HG02759 (cell line): ENCODE measurements around the gene HEPHL1.

Experiments used
- ATAC-seq: cut with Tn5 transposase; IDR thresholded peaks from one replicate; pipeline ENCODE4 v1.9.1; 2021; ENCODE audit warnings: mild to moderate bottlenecking, moderate library complexity; ENCODE audit not compliant: unreplicated experiment

The HEPHL1 gene

DNA sequence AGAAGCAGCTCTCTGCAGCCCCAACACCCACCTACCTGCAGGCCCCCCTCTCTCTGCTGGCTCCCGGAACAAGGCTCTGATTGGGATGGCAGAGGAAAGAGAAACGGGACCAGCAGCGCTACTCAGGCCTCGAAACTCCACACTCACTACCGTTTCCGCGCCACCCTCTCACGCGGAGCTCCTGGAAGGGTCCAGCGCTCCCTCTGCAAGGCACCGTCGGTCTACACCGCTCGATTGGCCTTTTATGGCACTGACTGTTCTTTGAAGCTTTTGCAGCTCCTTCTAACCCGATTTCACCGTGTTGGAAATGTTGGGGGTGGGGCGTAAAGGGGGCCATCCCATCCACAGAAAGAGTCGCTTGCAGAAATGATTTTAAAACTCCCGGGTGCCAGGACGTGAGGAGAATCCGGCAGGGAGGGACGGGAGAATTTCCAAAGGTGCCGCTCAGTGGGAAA is 107.2 kb downstream of the HEPHL1 start:
- ATAC-seq = peak; percentile 23

DNA sequence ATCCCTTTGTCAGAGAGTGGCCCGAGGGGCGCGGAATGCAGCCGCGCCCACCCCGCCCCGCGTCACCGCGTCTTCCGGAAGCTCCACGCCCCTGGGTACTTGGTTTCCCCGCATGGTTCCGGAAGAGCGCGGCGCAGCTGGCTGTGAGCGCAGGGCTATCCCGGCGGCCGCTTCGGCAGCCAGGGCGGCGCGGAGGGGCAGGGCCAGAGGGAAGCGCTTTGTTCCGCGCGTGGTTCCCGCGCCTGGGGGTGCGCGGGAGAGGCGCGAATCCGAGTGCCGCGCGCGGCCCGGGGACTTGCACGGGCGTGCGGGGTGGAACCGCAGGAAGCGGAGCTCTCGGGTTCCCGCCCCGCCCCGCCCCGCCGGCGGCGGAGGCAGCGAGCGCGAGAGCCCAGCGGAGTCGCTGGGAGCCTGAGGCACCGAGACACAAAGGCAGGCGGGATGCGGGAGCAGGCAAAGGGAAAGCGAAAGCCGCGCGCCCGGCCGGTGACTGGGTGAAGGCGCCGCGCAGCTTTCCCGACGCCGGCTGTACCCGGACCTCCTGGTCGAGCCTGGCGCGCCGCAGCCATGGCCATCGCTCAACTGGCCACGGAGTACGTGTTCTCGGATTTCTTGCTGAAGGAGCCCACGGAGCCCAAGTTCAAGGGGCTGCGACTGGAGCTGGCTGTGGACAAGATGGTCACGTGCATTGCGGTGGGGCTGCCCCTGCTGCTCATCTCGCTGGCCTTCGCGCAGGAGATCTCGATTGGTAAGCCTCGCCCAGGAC is 107.8 kb downstream of the HEPHL1 start, which contains the start of gene PANX1:
PANX1 (plus strand) TSS at position 96 of the 766 bp plus-strand sequence; CDS start at position 568, 472 bp downstream.
- peak; percentile 87 for ATAC-seq

DNA sequence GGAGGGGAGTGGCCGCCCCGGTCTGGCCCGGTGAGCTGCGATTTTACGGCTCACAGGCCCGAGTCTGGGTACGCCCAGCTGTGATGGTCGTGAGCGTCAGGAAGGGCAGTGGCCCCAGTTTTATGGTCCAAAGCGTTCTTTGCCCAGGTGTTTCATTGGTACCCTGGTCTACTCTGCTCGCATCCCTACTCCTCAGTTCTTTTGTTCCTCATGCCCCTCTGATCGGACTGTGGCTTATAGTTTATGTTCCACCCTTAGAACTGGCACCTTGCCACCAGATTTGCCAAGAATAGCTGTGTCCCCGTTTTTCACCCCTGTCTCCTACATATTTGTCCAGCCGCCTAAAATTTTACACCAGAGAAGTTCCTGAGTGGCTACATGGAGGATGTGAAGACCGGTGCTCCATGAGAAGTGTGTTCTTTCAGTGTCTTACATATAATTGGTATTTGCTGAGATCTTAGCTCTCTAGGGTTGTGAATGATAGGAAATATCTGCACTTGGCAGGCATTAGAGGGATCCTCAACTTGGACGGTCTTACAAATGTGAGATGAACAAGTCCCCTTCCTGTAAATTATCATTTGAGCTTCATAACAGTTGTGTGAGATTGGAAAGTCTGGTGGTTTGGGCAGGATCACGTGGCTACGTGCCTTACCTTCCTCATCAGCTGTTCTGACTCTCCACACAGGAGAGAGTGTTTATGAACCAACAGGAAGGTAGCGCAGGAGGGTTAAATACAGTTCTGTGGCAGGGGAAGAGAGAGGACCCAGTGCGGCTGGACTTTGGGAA is 108.6 kb downstream of the HEPHL1 start:
- no peak for ATAC-seq

DNA sequence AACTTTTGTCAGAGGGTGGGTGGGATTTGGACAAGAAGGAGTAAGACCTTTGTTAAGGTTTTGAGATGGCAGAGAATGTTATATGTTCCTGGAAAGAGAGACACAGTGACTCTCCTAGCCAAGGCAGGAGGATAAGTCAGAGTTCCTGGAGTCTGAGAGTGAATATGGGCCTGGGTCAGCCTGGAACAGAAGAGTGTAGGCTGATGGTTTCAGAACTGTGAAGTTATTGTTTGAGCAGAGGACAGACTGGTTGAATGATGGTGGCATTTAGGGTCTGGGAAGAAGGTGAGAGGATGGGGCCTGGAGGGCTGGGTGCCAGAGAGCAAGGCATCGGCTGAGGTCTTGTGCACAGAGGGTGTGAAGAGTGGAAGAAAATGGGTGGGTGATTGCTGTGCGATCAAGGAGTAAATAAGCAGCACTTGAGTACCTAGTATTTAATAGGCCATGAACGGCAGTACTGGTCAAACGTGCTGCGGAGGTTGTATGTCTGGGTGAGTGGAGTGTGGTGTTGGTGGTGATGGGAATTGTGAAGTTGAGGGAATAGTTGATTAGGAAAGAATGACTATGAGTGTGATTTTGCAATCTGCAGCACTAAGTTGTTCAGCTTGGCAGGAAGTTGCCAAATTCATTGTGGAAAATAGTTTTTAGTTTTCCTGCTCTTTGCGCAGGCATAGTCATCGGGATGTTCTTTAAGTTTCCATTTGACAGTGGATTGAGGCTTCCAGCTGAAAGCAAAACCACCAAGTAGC is 109.3 kb downstream of the HEPHL1 start:
- no peak for ATAC-seq

DNA sequence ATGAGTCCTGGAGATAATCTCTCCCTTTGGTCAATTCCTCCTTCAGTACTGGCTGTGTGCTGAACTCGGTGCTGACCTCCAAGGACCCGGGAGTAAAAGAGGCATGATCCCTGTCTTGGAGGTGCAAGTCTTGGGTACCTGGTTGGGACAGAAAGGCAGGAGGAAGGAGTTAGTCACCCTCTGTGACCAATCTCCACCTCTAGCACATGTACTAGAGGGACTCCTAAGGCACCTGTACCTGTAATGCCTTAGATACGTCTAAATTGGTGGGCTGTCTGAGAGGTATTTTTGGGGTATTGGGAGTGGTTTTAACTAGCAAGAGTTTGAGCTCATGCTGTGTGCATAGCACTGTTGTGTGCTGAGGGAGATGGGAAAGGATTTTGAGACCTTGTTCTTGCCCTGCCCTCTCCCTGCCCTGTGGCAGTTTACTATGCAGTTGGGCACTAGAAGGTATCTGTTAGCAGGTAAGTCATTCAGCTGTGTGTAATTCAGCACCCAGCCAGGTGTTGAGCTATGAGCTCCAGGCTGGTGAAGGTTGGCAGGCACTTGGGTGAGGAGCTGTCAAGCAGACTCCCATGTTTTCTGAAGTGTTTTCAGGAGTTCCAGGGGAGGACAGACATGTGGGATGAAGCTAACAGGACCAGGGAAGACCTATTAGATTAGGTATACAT is 110.0 kb downstream of the HEPHL1 start:
- no peak for ATAC-seq

DNA sequence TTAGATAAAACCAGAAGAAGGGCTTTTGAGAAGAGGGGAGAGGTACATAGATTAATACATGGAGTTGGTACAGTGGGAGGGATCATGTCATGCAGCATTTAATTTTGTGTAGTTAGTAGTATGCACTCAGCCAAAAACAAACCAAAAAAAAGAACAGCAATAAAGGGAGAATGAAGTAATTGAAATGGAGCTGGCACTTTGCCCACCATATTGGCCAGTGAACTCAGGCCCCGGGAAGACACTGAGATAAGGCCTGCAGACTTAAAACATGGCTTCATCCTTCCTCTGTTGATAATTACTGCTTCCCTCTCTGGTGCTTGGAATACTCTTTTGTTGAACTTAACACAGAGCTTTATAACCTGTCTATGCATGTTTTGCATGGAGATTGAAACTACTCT is 110.6 kb downstream of the HEPHL1 start:
- no peak for ATAC-seq

DNA sequence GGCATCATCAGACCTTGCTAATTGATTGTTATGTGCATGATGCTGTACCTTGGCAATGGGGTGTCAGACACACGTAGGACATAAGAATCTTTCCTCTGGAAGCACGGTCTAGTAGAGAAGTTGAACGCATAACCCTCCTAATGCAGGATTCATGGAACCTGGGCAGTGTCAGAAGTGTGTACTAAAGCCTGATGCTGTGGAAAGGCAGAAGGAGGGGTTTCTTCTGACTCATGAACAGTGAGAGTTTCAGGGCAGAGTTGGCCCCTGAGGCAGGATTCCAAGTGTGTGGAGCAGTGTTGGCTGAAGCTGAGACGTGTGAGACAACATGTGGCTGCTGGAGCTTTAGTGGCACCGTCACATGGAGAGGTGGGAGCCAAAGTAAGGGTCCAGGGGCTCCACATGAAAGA is 111.0 kb downstream of the HEPHL1 start:
- no peak for ATAC-seq

DNA sequence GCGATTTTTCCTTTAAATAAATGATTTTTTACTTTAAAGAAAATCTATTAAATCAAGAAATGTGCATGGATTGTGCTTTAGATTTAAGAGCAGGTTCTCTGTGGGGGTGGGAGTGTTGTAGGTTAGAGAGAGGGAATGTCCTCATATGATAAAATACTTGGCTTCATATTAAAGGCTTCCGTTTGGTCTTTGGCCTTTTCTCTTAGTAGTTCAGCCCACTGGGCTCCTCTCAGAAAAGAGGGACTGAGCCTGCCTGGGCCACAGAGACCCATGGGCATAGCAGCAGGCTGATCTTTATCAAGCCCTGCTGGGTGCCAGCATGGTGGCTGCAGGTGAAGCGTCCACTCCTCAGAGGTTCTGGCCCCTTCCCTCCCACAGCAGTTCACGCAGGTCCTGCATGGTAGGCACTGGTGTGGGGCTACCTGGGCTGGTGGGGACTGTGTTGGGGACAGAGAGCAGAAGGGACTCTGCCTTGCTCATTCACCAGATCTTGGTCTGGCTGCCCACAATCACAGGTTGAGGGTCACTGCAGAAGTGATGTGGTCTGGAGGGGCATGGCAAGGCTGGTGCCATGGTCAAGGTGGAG is 111.8 kb downstream of the HEPHL1 start:
- no peak for ATAC-seq

DNA sequence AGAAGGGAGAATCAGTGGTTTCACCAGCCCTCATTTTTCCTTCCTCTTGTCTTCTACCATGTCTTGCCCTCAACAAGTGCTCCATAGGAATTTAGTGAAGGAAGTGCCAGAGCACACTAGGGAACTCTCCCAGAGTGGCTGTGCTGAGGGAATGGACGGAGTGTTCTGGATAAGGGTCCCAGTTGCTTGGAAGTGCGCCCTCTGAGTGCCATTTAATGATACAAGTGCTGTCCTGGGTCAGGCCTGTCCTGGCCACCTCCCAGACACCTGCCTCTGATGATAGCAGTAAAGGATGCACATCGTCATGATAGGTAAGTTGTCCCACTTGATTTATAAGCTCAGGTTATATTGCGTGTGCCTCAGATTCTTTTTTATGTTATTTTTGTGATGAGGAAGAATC is 112.6 kb downstream of the HEPHL1 start:
- ATAC-seq = no peak

DNA sequence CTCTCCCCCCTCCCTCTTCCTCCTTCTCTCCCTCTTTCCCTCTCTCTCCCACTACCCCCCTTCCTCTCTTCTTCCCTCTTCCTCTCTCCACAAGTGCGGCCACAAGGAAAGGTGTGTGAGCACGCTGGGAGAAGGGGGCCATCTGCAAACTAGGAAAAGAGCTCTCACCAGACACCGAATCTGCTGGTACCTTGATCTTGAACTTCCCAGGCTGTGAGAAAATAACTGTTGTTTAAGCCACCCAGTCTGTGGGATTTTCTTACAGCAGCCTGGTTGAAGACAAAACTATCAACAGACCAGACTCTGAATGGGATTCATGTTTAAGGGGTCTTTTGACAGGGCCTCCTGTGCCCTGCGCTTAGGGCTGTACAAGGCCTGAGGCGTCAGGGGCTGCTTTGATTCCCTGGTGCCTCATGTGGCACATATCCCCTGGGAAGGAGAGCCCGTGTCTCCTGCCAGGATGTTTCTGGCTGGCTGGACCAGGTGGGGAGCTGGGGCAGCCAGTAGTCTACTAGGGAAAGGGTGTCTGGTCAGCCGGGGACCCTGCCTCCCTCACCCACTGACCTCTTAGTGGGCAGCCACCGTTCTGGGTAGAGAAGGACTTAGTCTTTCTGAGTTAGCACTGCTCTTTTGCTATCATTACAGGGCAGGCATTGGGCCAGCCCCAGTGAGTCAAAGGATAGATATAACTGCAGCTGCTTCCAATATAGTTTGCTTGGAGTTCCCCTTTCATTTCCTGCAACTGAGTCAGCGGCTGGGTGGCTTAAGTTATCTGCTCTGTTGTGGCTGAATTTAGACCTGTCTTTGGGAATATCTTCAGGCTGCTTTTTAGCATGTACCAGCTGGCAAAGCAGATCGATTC is 113.7 kb downstream of the HEPHL1 start:
- peak; percentile 65 for ATAC-seq

DNA sequence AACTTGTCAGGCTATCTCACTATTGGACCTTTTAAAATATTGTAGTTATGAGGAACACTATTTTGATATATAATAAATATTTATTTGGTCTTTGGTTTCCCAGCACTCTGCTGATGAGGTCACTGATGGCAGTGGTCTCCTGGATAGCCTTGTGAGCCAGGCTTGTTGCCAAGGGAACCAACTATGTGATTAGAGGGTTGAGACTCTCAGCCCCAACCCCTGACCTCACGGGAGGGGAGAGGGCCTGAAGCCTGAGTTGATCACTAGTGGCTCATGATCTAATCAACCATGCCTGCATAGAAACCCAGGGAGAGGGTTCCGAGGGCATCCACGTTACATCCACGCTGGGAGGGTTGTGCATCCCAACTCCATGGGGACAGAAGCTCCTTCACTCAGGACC is 118.3 kb downstream of the HEPHL1 start:
- ATAC-seq = no peak

DNA sequence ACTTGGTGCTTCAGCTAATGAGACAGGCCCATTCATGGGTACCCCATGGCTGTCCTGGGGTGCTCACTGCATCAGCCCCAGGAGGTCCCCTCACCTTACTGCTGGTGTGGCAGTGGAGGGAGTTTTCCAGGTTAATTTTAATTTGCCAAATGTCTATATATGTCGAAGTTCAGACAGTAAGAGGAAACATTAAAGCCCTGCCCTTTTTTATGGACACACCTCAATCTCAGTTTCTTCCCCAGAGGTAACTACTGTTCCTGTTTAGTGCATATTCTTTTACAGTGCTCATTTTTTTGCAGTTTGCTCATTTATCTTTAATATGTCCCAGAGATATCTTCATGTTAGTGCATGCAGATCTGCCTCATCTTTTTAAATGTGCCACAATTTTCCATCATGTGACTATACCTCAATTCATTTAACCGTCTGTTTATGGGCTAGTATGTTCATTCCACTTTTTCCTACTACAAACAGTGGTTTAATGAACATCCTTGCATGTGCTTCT is 119.1 kb downstream of the HEPHL1 start:
- no peak for ATAC-seq

DNA sequence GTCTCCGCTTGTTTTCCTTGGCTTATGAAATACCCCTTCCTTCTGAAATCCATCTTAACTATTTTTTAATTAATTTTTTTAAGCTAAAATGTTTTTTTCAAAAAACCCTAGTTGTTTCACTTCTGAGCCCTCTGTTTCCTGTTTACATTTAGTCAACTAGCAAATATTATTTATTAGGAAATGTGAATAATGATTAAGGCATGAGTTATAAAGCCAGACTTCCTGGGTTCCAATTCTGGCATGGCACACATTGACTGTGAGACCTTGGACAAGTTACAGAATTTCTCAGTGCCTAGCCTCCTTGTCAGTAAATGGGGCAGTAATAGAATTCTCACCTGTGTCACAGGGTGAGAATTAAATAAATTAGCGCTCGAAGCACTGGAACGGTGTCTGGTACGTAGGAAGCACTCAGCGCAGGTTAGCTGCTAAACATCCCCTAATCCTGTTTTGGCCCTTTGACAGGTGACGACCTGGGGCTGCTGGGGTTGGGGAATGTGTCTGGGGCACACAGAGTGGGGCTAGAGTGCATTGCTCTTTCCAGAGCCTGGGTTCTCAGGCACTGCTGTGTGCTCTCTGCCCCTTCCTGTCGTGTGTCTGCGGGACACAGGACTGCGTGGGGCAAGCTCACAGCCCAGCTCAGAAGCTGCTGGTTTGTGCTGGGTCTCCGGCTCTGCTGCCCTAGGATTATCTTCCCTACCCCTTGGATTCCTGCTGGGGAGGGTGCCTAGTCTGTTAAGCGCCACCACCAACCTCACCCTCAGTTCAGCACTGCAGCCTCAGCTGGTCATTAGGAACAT is 120.6 kb downstream of the HEPHL1 start:
- no peak for ATAC-seq

DNA sequence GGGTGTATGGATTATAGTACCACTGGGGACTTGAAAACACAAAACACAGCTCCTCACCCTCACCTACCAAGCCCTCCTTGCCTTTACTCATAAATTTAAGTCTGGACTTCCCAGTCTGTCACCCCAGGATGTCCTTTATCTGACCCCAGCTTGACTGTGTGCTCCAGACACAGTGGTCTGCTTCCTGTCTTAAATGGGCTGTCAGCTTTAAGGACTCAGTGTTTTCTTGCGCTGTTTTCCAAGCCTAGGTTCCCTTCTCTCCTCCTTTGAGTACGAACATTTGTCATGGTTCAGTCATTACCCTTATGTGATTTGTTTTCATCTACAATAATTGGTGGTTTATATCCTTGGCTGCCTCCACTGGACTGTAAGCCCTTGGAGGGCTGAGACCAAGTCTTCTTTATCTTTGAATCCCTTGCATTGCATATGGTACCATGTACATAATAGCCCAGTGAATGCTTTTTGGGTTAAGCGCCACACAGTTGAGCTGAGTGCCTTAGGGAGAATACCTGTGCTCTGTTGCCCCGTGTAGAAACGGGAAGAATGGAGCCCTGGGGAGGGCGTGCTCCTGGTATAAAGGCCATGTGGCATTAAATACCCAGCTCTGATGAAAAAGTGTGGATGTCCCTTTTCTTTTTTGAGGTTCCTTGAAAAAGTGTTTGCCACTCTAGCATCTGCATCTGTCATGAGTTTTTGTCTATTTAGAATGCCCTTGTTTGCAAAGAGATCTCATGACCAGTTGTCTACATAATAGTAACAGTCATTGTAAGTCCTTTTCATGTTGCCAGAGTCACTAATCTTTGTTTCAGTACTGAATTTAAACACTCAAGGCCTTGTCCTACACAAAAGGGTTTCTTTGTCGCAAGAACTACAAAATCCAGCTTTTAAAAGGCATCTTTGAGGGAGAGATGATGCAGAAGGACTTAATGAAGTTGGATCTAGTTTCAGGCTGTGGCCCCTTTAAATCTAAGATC is 121.4 kb downstream of the HEPHL1 start:
- ATAC-seq = no peak

DNA sequence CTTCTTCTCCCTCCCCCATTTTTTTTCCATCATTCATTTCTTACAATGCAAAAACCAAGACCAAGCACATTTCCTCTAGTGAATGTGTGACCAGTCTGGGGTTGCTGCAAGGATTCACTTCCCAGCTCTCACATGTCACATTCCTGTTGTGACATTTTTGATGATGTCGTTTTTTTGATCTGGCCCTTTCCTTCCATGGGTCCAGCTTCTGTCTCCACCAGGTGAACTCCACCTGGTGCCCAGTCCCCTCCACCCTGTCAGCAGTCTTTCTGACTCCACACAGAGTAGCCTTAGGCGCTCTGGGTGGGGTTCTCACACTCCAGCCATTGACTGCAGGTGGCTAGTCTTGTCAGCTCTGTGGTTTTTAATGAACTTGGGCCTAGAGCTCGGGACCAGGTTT is 123.1 kb downstream of the HEPHL1 start:
- no peak for ATAC-seq

DNA sequence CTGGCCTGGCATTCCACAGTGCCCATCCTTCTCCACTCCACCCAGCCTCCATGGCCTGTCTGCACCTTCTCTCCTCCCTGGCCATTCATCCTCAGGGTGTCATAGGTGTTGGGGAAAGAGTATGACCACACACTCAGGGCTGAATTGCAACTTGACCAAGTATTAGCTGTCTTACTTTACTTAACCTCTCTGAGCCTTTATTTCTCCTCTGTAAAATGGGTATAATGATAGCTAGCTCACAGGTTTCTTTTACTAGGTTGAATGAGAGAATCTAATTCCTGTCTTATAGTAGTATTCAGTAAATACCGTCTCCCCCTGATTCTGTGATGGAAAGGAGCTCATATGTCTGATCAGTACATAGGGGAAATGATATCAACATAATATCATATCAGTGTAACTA is 123.5 kb downstream of the HEPHL1 start:
- ATAC-seq = no peak

DNA sequence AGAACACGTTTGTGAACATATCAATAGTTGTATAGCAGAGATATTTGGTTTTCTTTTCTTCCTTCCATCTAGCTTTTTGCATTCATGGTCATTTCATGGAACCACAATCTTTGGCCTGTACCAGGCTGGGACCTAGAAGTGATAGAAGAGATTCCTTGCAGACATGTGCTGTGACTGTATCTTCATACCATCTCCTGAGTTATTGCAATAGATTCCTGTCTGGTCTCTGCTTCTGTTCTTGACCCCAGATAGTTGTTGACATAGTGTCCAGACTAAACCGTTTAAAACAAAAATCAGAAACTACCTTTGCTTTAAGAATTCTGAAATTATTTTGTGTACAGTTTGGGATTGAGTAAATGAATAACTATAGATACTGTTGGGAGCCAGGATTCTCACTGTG is 124.3 kb downstream of the HEPHL1 start:
- no peak for ATAC-seq
